GM18526 (cell line): ENCODE data around the gene VASH1.

Experiments
- POLR2A ChIP-seq: IDR thresholded peaks from 3 replicates; pipeline ENCODE4 v1.6.1; 2011; ENCODE audit not compliant: insufficient read length; ENCODE audit errors: extremely low read depth

VASH1 gene

DNA sequence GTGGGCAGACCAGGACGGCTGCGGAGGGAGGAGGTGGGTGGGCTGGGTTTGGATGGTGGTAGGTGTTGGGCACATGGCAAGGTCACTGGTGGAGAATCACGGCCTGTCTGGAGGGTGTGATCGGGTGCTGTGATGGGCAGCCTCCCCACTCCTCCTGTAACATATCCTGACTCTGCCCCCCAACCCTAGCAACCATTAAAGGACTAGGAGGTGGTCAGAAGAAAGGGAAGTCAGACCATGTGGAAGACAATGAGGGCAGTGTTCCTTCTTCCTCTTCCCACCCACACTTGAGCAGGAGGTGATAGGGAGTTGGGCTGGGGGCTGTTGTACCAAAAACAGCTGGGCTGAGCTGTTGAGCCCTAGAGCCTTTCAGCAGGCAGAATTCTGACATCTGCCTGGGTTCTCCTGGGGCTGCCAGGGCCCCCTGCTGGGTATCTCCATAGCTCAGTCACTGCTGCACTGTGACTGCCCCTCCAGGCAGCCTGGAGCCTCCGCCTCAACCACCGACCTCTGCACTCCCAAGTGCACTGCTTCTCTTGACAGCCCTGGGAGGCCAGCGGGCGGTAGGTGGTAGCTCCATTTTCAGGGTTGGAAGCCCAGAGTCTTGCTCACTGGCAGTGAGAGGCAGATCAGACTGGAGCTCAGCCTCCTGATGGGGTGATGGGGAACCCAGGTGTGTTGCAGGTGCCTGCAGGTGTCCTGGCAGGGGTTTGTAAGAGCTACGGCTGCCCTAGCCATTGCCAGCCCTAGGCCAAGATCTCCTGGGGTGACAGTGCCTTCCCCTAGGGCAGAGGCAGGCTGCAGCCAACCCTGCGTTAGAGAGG lies 15.4 kb downstream of the VASH1 start:
- TF ChIP-seq POLR2A, result no peak

DNA sequence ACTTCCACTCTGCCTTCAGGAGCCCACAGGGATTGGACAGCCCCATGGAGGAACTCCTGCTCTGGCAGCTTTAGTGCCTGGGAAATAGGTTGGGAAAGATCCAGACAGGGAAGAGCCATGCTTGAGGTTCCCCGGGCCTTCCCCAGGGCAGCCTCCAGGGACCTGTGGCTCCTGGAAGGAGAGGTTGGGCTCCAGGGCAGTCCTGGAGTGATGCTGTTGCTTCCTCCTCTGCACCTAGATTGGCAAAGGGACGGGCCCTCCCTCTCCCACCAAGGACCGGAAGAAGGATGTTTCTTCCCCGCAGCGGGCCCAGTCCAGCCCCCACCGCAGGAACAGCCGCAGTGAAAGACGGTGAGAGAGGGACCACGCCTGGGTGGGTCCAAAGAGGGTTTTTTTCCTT lies 16.5 kb downstream of the VASH1 start:
- no peak for TF ChIP-seq POLR2A

DNA sequence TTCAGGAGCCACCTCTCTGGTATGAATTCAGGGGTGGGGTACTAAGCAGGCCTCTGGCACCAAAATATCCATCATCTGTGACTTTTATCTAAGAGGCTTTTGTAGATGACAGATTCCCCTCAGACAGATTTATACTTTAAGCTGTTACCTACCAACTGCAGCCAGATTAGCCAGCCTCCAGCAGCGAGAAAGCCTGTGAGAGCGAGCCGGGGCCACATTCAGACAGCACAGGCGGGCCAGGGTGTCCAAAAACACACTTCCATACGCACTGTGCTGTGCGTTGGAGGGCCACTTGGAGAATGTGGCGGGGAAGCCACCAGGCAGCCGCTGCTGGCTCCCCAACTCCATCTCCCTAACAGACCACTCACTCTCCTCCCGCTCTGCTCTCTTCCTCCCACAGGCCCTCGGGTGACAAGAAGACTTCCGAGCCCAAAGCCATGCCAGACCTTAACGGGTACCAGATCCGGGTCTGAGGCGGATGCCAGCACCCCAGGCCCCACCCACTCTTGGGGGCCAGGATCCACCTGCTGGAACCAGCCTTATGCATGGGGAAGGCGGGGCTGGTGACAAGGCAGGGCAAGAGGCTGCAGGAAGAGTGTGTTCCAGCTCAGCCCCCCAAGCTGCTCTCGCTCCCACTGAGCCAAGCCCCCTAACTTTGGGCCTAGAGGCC lies 17.4 kb downstream of the VASH1 start:
- no peak for TF ChIP-seq POLR2A

DNA sequence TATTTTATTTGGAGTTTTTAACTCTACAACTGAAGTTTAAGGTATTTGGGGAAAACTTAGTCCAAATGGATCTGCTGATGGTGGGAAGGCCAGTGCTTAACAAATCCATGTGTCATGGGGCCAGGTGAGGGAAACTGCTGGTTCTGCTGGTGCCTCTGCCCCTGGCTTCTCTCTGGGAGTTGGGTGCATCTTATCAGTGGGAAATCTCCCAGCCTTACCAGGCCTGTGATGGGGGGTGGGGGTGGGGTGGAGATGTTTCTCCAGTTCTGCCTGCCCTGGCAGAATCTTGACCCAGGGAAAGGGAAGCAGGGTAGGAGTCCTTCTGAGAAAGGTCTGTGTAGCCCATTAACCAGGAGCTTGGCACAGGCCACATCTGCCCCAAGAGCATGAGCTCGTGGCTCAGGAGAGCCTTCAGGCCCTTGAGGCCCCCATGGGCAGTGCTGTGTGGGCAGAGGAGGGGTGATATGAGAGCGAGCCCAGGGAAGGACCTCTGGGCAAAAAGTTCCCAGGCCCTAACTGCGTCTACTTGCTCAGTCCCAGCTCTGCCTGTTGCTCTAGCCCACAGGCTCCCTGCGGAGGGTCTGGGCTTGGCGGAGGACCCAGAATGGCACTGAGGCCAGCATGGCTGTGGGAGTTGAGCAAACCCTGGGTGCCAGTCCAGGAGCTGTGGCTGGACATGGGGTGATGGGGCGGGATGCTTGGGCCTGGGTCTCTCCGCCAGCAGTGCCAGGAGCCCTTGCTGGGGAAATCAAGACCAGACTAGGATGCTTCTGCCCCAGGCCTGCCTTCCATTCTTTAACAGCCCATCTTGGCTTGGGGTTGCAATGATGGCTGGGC lies 18.2 kb downstream of the VASH1 start:
- TF ChIP-seq POLR2A, result no peak

DNA sequence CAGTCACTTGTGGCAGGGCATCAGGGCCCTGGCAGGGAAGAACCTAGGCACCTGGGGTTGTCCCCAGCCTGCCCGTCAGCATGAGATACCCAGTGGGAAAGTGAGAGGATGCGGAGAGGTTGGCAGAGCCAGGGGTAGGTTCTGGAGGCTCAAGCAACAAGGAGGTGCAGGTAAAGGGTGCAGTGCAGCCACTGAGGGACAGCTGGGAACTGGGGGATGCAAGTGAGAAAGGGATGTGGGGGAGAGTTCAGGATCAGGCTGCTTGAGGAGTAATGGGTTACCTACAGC lies 18.7 kb downstream of the VASH1 start:
- TF ChIP-seq POLR2A, result no peak

DNA sequence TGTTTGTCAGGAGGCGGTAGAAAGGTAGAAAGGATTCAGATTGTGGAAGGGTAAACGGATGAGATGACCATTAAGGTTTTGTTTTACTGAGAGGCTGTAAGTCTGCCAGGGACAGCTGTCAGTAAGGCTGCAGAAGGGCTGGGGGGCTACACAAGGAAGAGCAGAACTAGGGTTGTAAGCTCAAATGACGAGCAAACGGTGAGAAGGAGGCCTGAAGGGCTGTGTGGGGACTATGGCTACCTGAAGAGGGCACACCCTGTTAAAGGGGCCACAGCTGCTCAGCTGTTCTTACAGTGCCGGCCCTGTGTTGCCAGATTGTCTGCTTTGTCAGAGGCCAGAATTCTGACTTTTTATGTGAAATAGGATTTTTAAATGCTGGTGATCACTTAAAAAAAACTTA lies 19.1 kb downstream of the VASH1 start:
- no peak for TF ChIP-seq POLR2A

DNA sequence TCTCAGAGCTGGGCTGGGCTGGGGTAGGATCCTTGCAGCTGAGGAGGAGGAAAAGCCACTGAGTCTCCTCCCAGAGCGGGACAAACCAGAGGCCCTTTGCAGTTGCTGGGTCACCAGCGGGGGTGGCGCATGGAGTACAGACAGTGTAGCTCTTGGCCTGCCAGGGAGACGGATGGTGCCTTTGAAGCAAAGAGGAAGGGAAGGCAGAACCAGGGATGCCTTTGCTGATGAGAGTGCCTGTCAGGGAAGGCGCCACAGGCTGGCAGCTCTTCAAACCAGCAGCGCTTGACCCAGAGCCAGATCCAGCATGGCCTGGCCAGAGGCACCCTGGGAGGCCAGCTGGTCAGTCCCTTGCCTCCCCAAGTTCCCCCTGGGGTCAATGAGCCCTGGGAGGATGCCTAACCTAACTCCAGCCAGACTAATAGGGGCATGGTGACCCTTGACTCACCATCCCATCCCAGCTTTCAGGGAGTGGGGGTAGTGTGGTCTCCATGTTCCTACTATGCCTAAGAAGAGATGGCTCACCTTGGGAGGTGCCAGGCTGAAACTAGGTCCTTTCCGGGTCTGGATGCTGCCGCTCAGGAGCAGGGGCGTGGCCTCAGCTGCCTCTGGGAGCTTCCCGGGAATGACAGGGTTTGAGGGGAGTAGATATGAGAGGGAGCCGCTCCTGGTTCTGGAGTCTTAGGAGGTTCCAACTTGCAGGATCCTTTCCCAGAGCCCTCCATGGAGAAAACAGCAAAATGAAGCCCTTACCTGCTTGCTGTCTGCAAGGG lies 19.8 kb downstream of the VASH1 start:
- TF ChIP-seq POLR2A, result no peak

DNA sequence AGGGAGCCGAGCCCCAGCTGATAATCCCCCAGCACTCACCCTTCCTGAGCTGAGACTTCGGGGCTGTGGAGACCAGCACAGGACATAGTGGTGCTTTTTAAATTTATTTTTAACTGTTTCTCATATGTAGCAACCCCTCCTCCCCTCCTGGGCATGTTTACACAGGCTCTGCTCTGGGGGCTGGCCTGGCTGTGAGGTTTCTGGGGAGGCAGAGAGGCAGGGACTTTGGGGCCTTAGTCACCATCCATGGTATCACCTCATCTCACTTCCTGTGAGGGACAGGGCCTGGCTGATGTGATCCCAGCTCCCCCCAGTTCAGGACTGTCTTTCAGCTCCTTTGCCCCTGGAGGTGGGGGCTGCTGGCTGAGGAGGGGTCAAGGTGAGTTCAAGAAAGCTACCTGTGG lies 20.4 kb downstream of the VASH1 start:
- no peak for TF ChIP-seq POLR2A

DNA sequence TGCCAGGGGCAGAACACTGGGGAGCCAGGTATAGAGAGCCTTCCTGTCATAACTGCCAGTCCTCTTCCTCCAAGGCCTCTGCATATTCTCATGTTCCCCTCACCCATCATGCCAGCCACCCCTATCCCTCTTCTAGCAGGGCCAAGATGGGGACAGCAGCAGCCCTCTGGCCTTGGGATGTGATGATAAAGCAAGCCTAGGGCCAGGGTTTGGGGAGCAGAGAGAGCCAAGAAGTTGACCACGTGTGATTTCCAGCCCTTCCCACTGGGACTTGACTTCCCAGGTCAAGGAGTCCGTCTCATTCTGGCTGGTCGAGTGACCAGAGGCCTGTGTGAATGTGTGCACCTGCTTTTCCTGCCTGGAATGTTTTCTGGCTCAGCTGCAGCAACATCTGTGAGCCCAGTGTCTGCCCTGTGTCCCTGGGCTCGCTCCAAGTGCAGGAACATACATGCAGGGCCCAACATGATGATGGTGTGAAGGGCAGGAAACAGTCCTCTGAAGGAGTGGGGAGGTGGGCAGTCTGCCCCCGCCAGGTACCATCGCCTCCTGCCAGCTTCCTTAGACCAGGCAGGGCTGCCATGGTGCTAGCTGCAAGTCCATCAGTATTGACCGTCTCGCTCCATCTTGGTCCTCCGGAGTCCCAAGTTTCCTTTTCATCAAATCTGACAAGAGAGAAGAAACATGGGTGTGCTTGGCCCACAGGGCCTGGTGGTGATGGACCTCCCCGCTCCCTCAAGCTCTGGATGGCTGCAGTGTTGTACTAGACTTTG lies 21.0 kb downstream of the VASH1 start:
- TF ChIP-seq POLR2A, result no peak

DNA sequence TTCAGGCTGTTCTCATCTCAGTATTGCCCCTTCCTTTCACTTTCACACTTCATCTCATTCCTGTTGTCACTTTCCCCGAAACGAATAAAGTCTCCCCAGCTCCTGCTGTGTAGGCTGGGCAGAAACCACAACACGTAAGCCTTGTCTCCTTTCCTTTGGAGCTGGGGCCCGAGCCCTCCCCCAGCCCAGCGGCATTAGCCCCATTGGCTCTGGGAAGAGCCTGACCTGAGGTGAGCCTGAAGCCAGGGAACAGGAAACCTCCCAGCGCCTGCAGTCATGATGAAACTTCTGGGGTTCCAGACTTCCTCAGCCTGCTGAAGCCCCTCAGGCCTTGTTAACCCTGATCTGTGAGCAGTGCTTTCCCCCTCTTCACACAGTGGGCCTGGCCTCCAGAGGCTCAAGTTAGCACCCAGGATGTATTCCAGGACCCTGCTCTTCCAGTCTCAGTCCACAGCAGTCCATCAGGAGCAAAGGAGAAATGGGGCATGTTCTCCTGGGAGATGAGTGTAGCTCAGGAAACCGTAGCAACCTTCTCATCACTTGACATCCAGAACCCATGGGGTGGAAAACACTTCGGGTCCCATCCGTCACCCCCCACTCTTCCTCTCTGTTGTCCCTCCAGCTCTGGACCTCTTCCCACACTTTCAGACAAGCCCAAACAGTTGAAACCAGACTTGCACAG lies 21.8 kb downstream of the VASH1 start:
- no peak for TF ChIP-seq POLR2A

DNA sequence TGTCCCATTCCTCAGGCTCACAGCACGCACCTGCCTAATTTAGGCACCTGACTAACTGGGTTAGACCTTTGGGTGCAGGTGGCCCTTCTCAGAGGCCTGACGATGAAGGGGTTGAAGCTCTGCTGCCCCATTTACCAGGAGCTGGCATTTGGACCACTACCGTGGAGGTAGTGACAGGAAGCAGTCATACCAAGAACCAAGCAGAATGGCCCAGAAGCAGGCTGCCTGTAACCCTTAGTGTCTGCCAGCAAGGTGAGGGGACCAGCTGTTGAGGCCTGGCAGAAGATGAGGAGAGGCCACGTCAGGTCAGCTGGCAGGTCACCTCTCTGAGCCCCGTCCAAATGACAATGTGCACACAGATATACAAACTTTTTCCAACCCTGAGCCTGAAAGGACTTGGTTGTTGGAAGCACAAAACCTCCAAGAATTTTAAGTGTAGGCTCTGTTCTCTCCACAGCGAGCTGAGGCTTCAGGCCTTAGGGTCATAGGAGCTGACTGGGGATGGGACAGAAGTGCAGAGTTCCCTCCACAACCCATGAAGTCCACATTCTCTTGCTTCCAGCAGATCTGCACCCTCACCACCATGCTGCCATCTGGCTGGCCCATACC lies 23.1 kb downstream of the VASH1 start:
- TF ChIP-seq POLR2A, result no peak

DNA sequence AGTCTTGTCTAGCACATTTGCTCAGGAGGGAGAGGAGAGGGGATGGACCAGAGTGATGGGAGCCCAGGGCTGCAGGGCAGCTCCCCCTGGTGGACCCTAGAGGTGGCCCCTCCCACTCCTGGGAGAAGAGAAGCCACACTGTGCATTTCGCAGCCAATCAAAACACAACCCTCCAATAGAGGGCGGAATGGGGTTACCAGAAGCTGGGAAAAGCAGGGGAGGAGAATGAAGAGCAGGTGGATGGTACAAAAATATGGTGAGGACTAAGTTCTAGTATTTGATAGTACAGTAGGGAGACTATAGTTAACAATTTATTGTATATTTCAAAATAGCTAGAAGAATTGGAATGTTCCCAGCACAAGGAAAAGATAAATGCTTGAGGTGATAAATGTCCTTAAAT lies 23.6 kb downstream of the VASH1 start:
- TF ChIP-seq POLR2A, result no peak

DNA sequence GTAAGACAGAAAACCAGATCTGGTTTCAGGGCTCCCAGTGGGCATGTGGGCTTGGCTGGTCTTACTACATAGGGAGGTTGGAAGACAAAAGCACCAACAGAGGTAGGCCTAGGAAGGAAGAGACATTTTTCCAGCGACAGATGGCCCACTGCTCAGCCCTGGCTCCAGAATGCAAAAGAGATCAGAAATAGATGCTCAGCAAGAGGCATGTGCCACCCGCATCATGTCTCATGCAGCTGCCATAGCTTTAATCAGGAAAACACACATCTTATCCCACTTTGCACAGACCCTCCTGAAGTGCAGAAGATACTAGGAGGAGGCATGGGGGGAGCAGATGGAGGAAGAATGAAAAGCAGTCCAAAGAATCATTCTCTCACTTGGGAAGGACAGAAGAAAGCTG lies 25.3 kb downstream of the VASH1 start:
- no peak for TF ChIP-seq POLR2A

DNA sequence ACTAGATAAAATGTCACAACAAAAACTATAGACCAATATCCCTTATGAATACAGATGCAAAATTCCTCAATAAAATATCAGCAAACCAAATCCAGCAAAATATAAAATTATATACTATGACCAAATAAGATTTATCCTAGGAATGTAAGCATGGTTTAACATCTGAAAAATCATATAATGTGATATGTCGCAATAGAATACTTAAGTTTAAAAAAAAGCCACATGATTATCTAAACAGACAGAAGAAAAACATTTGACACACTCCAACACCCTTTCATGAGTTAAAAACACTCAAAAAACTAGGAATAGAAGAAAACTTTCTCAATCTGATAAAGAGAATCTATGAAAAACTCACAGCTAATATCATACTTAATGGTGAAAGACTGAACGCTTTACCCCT lies 31.2 kb downstream of the VASH1 start:
- TF ChIP-seq POLR2A, result no peak

DNA sequence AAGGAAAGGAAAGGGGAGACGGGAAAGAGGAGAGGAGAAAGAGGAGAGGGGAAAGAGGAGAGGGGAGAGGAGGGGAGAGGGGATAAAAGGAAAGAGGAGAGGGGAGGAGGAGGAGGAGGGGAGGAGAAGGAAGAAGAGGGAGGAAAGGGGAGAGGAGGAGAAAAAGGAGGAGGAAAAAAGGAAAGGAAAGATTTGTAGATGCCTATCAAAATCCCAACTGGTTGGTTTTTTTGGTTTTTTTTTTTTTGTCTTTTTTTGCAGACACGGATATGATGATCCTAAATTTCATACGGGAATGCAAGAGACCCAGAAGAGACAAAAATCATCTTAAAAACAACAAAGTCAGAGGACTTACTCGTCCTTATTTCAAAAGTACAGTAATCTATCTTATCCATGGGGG lies 32.1 kb downstream of the VASH1 start:
- TF ChIP-seq POLR2A, result no peak
